SH-SY5Y (cell line): ENCODE data around the gene OSBPL2.

Source experiments
- GATA2 ChIP-seq: IDR thresholded peaks from 2 replicates; pipeline ENCODE4 v1.6.1; 2011; ENCODE audit warnings: mild to moderate bottlenecking, low read depth, low read length
- GATA3 ChIP-seq: IDR thresholded peaks from 2 replicates; pipeline ENCODE4 v1.6.1; 2011; ENCODE audit warnings: low read depth, mild to moderate bottlenecking, low read length, moderate library complexity

GRCh38 chr20:62254021-62254724 lies 15.9 kb downstream of the OSBPL2 start:
- TF ChIP-seq GATA2, result no peak
- TF ChIP-seq GATA3, result no peak
